GM12874 (cell line): ENCODE data around the gene ZPBP2.

ENCODE experiments used
- TF ChIP-seq, protein P1 (sequence below): IDR thresholded peaks from 2 replicates; pipeline ENCODE4 v1.5.1; 2011; ENCODE audit warnings: low read depth, mild to moderate bottlenecking, control low read depth, low read length, moderate library complexity; ENCODE audit not compliant: insufficient read depth

ZPBP2 gene

DNA sequence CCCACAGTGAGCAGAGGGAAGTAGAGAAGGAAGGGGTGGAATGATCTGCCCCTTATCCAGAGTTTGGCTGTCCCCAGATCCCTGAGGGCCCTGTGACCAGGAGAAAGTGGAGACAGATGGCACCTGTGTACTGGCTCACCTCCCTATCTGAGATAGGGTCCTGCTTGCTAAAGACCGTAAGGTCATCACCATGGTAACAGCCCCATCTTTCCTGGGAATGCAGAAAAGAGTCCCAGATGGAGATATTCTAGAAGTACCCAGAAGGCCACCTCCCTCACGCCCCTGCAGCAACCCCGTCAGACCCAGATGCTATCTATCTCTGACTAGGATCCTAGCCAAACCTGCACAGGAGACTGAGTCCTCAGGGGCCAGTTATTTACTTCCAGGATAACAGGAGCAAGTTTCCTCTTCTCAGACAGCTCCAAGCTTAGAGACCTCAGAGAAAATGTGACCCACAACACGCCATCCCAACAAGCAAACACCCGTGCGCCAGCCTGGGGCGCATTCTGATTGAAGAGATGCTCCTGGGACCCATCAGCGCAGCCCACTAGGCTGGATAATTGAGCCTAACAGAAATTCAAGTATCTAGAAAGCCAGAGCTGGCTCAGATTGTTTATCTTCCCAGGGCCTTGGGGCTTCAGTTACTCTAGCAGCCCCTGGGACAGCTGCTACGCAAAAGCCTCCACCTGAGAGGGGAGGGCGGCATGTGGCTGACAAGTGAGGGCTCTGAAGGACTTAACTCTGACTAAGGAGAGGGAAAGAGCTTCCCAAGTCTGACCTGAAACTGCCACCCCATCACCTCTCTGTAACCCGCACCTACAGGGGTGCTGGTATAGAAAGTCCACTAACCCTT lies 57.5 kb downstream of the ZPBP2 start:
- TF ChIP-seq, protein P1, sequence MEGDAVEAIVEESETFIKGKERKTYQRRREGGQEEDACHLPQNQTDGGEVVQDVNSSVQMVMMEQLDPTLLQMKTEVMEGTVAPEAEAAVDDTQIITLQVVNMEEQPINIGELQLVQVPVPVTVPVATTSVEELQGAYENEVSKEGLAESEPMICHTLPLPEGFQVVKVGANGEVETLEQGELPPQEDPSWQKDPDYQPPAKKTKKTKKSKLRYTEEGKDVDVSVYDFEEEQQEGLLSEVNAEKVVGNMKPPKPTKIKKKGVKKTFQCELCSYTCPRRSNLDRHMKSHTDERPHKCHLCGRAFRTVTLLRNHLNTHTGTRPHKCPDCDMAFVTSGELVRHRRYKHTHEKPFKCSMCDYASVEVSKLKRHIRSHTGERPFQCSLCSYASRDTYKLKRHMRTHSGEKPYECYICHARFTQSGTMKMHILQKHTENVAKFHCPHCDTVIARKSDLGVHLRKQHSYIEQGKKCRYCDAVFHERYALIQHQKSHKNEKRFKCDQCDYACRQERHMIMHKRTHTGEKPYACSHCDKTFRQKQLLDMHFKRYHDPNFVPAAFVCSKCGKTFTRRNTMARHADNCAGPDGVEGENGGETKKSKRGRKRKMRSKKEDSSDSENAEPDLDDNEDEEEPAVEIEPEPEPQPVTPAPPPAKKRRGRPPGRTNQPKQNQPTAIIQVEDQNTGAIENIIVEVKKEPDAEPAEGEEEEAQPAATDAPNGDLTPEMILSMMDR: no peak

DNA sequence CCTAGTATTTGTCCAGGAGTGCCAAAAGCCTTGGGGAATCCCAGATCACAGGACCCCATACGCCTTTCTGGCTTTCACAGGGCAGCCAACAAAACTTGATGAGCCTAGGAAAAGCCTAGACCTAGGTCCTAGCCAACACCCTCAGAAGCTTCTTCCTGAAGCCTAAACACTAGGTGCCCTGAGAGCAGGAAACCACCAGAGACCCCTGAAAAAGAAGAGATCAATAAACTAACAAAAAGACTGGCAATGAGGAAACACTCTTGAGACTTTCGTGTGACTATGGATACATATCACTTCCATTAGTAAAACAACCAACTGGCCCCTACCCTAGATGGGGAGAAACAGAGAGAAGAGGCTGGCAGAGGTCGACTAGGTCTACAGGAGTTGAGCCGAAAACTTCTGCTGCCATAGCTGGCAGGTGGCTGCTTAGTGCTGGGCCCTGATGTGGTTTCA lies 58.2 kb downstream of the ZPBP2 start:
- TF ChIP-seq, protein P1: no peak

DNA sequence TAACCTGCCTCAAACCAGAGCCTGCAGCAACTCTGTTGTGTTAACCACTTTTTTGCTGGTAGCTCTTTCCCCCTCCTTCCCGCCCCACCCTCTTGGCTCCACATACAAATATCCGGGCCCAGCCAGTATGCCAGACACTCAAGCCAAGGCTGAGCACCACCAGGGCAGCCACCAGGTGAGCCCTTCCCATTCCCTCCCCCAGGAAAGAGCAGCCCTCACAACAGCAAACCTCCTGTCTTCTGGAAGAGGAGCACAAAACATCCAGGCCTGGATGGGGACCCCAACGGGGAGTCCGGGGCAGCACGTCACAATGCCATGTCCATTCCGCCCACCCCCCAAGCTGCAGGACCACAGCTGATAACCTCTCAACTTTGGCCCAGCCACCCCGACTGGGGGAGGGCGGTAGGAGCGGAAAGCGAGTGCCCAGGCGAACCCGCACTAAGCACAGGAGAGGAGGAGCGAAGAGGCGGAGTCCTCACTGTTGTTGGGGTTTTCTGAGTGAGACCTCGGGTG lies 58.6 kb downstream of the ZPBP2 start:
- TF ChIP-seq, protein P1: no peak
